DLD1 (cell line): ENCODE measurements around the gene MAGI1.
"Not testable (repeated sequence)": the region's sequence is repeated elsewhere in the genome, so short reads cannot be mapped to it uniquely, and the experiment has no call there.

ENCODE experiments used
- in situ Hi-C: cut with HindIII; loops from 2 replicates; pipeline ENCODE4 v1.10.0; 2017; ENCODE audit warnings: low sequenced_read_pairs

Gene MAGI1

DNA sequence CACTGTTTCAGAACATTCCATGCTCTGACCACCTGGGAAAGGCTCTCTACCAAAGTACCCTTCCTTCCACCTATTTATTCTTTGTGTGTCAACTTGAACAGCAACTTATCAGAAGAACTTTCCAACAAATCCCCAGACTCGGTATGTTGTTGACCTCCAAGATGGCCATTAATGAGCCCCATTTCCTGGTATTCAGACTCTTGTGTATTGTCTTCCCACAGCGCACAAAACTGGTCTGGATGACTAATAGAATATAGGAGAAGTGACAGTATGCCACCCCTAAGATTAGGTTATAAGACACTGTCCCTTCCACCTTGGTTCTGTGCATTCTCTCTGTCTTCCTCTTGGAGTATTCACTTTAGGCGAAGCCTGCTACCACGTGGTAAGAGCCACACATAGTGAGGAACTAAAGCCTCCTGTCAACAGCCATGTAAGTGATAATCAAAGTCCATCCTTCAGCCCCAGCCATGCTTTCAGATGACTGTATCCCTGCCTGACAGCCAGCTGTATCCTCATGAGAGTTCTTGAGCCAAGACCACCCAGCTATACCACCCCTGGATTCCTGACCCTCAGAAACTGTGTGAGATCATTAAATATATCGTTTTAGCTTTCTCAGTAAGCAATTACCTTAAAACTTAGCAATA is 481.7 kb downstream of the MAGI1 start:
- in situ Hi-C loops = no loop called here

GRCh38 chr3:65552434-65552833 is 486.3 kb downstream of the MAGI1 start:
- in situ Hi-C loops = no loop called here

DNA sequence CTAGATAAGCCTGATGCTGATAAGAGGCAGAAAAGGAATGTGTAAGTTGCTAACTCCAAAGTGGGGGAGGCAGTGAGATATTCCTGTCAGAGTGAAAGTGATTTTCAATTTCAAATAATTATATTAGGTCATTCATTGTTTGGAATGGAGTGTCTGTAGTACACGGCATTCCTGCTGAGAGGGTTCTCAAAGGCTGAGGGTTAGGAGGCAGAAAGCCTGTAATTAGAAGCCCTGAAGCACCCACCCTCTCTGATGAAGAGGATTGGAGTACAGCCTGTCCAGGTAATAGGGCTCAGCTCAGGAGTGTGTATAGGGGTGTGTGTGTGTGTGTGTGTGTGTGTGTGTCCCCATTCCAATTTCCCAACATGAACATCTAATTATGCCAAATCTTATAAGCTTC is 486.8 kb downstream of the MAGI1 start:
- in situ Hi-C loops = no loop called here

DNA sequence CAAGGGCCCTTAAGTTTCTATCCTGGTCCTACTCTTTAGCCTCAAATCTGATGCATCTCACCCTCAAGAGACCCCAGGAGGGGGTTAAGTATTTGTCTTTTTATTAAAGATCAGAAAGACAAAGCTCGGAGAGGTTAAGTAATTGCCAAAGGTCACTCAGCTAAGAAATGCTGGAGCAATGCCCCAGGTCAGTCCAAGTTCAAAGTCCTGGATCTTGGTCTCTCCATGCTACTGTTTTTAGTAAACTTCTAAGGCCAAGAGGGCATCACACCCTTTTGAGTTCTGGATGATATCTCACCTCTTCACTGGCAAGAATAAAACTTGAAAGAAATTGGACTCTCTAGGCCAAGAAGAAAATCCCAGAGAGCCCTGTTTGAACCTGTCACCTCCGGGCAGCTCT is 488.6 kb downstream of the MAGI1 start:
- in situ Hi-C loops = no loop called here

DNA sequence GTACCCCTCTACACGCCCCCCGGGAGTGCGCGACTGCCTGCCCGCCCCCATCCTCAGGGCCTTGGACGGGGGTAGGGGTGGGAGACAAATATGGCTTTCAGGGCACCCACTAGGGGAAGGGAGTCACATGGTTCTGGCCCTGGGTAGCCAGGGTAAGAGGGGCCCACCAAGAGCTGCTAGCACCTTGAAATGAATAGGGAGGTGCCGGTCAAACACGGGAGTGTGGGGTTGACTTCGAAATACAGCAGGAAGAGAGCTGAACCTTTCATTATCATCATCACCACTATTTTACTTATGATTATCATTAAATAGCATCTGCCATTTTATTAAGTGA is 489.1 kb downstream of the MAGI1 start:
- in situ Hi-C loops = no loop called here

- in situ Hi-C loops = no loop called here
These were observed 489.7 kb downstream of the MAGI1 start for GRCh38 chr3:65548848-65549625.

DNA sequence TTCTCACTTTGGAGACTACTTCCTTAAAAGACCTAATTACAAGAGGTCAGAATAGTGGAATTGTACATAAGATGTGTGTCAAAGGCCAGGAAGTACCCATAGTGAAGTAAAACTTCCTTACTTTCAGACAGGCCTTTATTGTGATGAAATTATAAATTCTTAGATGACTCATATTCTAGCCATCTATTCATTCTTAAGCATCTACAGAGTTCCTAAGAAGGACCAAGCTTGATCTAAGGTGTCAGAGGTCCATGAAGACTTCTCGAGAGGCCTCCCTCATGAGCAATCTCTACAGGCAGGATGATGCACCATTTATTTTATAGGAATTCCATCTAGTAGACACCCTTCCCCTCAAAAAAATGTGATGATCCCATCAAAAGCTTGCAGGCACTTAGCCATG is 493.3 kb downstream of the MAGI1 start:
- in situ Hi-C loops = no loop called here

GRCh38 chr3:65543391-65543790 is 495.3 kb downstream of the MAGI1 start:
- in situ Hi-C loops = not testable (repeated sequence)

GRCh38 chr3:65540666-65541065 is 498.1 kb downstream of the MAGI1 start:
- in situ Hi-C loops = no loop called here

GRCh38 chr3:65539616-65540015 is 499.1 kb downstream of the MAGI1 start:
- in situ Hi-C loops = no loop called here

DNA sequence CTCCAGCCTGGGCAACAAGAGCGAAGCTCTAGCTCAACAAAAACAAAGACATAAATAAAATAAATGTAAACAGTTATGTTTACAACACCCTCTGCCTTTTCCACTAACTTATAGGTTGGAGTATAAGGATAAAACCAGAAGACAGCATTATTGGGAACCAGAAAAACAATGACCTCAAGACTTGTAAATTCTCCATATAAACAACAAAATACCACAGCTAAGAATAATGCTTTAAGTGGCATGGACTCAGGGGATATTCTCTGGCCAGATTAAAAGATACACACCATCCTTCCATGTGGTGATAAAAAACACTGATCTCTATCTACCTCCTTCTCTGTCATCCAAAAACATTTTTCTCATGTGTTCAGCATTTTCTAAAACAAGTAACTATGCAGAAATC is 500.6 kb downstream of the MAGI1 start:
- in situ Hi-C loops = no loop called here

DNA sequence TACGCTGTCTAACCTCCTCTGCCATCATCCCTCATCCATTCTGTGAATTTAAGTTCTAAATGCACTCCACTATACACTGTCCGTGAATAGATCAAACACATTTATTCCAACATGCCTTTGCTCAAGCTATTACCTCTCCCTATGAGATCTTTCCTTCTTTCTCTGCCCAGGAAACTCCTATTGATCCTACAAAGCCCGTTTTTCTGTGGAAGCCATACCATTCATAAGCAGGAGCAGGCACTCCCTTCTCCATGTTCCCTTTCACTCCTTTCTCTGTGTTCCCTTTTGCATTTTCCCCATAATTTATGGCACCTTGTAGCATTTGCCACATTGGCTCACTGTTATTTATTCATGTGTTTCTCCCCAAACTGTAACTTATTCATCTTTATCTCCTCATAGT is 501.6 kb downstream of the MAGI1 start:
- in situ Hi-C loops = no loop called here

DNA sequence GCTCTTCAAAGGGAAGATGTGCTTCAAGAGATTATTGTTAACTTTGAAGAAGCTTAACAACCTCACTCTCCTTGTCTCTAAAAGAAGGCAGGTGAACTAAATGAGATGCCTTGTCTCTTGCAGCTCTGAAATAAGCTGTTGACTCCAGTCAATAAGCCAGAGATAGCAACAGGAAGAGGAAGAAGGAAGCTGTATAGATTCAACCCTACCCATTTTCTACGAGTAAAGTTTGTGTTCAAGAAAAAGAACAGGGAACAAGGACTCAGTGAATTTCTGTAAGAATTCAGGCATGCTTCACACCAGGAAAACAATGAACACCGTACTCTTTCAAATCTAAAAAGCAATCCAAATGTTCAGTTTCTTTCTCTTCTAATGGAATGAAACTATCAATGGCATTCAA is 503.5 kb downstream of the MAGI1 start:
- in situ Hi-C loops = no loop called here

GRCh38 chr3:65534805-65535204 is 503.9 kb downstream of the MAGI1 start:
- in situ Hi-C loops = no loop called here

- in situ Hi-C loops = no loop called here
These were observed 506.0 kb downstream of the MAGI1 start for GRCh38 chr3:65532749-65533148.

- in situ Hi-C loops = no loop called here
These were observed 506.5 kb downstream of the MAGI1 start for GRCh38 chr3:65532215-65532614.

DNA sequence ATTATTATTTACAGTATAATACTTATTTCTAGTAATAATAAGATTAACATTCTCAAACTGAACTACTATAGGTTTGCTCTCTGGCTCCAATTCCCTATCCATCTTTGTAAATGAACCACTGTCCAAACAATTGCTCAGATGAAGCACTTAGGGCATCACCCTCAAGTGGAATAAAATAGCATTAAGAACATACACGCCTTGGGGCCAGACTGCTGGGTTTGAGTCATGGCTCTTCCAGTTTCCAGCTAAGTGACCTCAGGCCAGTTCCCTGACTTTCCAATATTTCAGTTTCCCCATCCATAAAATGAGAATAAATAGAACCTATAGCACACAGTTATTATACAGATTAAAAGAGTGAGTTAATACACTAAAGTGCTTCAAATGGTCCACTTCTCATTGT is 507.2 kb downstream of the MAGI1 start:
- in situ Hi-C loops = no loop called here

GRCh38 chr3:65526656-65527055 is 512.1 kb downstream of the MAGI1 start:
- in situ Hi-C loops = no loop called here

DNA sequence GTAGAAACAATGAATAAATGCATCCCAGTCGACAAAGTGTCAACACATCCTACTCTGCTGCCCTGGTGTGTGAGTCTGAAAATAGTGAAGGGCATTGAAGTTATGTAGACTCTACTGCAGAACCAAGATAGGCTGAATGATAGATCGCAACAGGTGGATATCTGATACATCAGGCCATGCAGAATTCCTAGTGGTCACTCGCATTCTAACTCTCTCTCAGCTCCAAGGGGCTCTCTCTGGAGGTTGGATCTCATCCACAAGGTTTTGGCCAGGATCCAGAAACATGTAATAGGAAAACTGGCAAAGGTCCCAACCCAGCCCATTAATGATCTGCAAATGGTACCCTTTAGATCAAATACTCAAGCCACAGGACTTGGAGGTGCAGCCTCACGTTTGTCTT is 514.1 kb downstream of the MAGI1 start:
- in situ Hi-C loops = no loop called here

DNA sequence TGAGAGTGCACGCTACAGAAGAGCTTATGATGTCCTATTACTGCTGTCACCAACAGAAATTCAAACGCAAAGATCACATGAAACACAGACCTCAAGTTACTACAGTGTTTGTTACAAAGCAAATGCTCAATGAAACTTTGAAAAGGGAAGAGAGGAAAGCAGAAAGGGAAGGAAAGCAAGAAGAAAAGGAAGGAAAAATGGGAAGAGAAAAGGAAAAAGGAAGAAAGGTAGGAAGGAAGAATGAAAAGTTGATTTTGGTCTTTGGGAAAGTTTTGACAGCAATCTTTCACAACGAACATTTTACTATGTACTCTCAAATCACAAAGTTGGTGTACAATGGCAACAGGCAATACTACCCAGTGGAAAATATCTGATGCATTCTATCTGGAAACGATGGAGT is 514.8 kb downstream of the MAGI1 start:
- in situ Hi-C loops = no loop called here

- in situ Hi-C loops = no loop called here
These were observed 517.7 kb downstream of the MAGI1 start for GRCh38 chr3:65521032-65521431.

GRCh38 chr3:65516998-65517397 is 521.7 kb downstream of the MAGI1 start:
- in situ Hi-C loops = no loop called here

- in situ Hi-C loops = not testable (repeated sequence)
These were observed 524.4 kb downstream of the MAGI1 start for GRCh38 chr3:65514317-65514716.
